Measurements from ENCODE around the gene TMCC2.

The TMCC2 gene

GRCh38 chr1:205319081-205320018 is 91.6 kb downstream of the TMCC2 start:
- in situ Hi-C loops (cut with HindIII; ENCODE audit: low sequenced_read_pairs): no loop called here

GRCh38 chr1:205321162-205321958 is 93.6 kb downstream of the TMCC2 start, which contains the start of gene NUAK2:
Gene NUAK2, minus strand, starts transcription at chr1:205321745. Its CDS starts 117 bp downstream, at chr1:205321628.
- in situ Hi-C loops (cut with HindIII; ENCODE audit: low sequenced_read_pairs): no loop called here

GRCh38 chr1:205321959-205322283 is 94.2 kb downstream of the TMCC2 start:
- in situ Hi-C loops (cut with HindIII; ENCODE audit: low sequenced_read_pairs): no loop called here

Measured in endothelial cell of hepatic sinusoid (primary cell).